HuH-7.5 (cell line): Measurements from ENCODE around the gene MIF4GD.

Experiments used
- DNase-seq: peaks from one replicate; pipeline ENCODE4 v3.0.0; 2011; ENCODE audit warnings: low spot score

The MIF4GD gene

DNA sequence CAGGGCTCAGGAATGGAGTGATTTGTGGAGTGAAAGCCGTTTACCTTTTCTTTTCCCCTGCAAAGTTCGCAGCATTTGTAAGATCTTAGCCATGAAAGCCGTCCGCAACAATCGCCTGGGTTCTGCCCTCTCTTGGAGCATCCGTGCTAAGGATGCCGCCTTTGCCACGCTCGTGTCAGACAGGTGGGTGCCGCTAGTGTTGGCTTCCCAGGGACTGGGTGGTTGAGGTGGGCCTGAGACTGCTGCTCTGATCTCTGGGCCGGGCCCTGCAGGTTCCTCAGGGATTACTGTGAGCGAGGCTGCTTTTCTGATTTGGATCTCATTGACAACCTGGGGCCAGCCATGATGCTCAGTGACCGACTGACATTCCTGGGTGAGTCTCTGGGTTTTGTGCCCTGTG lies 38.2 kb downstream of the MIF4GD start:
- no peak for DNase-seq

DNA sequence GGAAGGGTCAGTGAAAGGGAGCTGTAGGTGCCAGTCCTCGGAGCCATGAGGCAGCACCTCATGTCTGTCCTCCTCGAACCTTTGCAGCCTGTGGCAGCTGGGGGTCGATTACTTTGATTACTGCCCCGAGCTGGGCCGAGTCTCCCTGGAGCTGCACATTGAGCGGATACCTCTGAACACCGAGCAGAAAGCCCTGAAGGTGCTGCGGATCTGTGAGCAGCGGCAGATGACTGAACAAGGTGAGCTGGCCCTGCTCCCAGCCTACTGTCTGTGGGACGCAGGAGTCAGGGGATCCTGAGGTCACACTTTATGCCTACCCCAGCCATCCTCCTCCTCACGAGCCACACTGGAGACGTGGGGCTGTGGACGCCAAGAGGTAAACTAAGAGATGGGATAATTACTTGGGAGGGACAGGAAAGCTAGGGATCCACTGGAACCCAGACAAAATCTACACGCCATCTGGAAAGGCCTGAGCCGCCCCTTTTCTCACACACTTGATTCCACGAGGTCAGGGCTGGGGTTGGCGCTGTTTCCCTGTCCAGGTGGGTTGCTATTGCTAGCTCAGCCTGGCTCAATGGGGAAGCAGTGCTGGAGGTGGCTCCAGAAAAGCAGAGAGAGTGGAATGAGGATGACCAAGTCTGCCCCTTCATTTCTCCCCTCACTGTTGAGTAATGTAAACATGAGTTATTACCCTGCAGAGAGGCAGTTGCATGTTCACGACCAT lies 39.1 kb downstream of the MIF4GD start:
- DNase-seq, result no peak

DNA sequence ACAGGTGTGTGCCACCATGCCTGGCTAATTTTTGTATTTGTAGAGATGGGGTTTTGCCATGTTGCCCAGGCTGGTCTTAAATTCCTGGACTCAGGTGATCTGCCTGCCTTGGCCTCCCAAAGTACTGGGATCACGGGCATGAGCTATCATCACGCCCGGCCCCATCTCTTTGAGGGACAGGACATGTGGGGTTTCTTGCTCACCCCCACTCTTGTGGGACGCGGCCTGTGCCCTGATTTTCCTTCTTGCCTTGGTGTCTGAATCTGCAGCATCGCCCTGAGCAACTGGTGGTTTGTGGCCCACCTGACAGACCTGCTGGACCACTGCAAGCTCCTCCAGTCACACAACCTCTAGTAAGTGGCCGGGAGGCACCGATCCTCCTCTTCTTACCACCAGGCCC lies 40.0 kb downstream of the MIF4GD start:
- no peak for DNase-seq

GRCh38 chr17:75228847-75229246 lies 42.2 kb downstream of the MIF4GD start:
- no peak for DNase-seq

DNA sequence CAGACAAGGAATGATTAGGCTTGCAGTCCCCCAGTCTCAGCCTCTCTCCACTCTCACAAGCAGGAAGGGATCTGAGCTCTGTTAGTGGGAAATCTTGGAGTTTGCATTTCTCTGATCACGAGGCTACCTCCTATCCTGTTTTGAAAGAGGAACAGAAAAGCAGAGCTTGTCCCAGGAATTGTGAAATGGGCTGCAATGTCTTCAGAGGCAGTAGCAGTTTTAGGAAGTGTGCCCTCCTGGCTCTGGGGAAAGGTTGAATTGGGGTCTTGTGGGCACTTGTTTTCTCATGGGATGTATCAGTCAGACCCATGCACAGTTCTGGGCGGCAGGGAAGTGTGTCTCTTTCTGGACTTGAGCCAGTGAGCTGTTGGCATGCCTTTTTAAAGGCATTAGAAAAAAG lies 42.7 kb downstream of the MIF4GD start:
- no peak for DNase-seq

GRCh38 chr17:75227729-75228128 lies 43.3 kb downstream of the MIF4GD start:
- DNase-seq, result no peak

DNA sequence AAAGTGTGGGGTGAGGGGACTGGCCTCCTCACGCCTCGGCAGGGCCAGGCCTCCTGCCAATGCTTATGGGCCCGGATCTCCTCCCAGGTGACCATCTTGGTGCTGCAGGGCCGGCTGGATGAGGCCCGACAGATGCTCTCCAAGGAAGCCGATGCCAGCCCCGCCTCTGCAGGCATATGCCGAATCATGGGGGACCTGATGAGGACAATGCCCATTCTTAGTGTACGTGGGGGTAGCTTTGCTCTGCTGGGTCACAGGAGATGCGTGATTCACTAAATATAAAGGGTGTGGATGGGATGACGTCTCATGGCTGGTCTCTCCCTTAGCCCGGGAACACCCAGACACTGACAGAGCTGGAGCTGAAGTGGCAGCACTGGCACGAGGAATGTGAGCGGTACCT lies 46.0 kb downstream of the MIF4GD start:
- DNase-seq, result no peak

- no peak for DNase-seq
Observed at GRCh38 chr17:75219815-75220214, 51.2 kb downstream of the MIF4GD start.

- no peak for DNase-seq
Observed at GRCh38 chr17:75218131-75218530, 52.9 kb downstream of the MIF4GD start.
